NCI-H82 treated with DMSO at 0.1 percent for 48 hours (cell line): ENCODE data around the gene SENP1.

Source experiments
- DNase-seq: peaks from one replicate; lab custom pipeline; 2025; ENCODE audit not compliant: unreplicated experiment; lab: John Stamatoyannopoulos, UW

The SENP1 gene

GRCh38 chr12:48068457-48068856, 37.4 kb downstream of the SENP1 start:
- DNase-seq = no peak

GRCh38 chr12:48067250-48067938, 38.5 kb downstream of the SENP1 start:
- no peak for DNase-seq

GRCh38 chr12:48065041-48065440, 40.8 kb downstream of the SENP1 start:
- no peak for DNase-seq

- DNase-seq = no peak
Measured at GRCh38 chr12:48063530-48063929, 42.3 kb downstream of the SENP1 start.

GRCh38 chr12:48061938-48062719, 43.8 kb downstream of the SENP1 start:
- no peak for DNase-seq

- no peak for DNase-seq
Measured at GRCh38 chr12:48060474-48060873, 45.4 kb downstream of the SENP1 start.

- DNase-seq = no peak
Measured at GRCh38 chr12:48058771-48059170, 47.1 kb downstream of the SENP1 start.

- no peak for DNase-seq
Measured at GRCh38 chr12:48054955-48055821, 50.7 kb downstream of the SENP1 start.

GRCh38 chr12:48053883-48054282, 52.0 kb downstream of the SENP1 start:
- DNase-seq = no peak

- DNase-seq = no peak
Measured at GRCh38 chr12:48053122-48053521, 52.8 kb downstream of the SENP1 start.

GRCh38 chr12:48051681-48052080, 54.2 kb downstream of the SENP1 start:
- DNase-seq = no peak

- no peak for DNase-seq
Measured at GRCh38 chr12:48050174-48050573, 55.7 kb downstream of the SENP1 start.

- no peak for DNase-seq
Measured at GRCh38 chr12:48045965-48046518, 59.8 kb downstream of the SENP1 start.

- DNase-seq = no peak
Measured at GRCh38 chr12:48045061-48045846, 60.6 kb downstream of the SENP1 start.

- no peak for DNase-seq
Measured at GRCh38 chr12:48044396-48044795, 61.5 kb downstream of the SENP1 start.

- no peak for DNase-seq
Measured at GRCh38 chr12:48043771-48044170, 62.1 kb downstream of the SENP1 start.

- DNase-seq = no peak
Measured at GRCh38 chr12:48041591-48042423, 64.1 kb downstream of the SENP1 start.

- DNase-seq = no peak
Measured at GRCh38 chr12:48040354-48040753, 65.5 kb downstream of the SENP1 start.

- DNase-seq = no peak
Measured at GRCh38 chr12:48039151-48039550, 66.7 kb downstream of the SENP1 start.

- DNase-seq = no peak
Measured at GRCh38 chr12:48038085-48038484, 67.8 kb downstream of the SENP1 start.
